Inflammatory macrophage (primary cell): Measurements from ENCODE around the gene ENG.
"Not testable (repeated sequence)": the region's sequence is repeated elsewhere in the genome, so short reads cannot be mapped to it uniquely, and the experiment has no call there.

Experiments
- DNase-seq, 2 donors: peaks; one replicate each; pipeline ENCODE4 v3.0.0-alpha.2; 2020 to 2022
- total RNA-seq, 18 experiments: gene quantifications; one replicate each; lab custom pipeline; 2026; ENCODE audit warnings: mixed read lengths in 6 of 18, inconsistent platforms in 2 of 18; lab: John Stamatoyannopoulos, UW

The ENG gene
- 21.9 to 284 (median 57.8) reads per million in 18 experiments for total RNA-seq

- DNase-seq: peak in 1 of 2 donors; percentile 64
Observed at GRCh38 chr9:127854184-127854806, at the start of gene ENG. Gene ENG, minus strand, starts transcription at chr9:127854658. Its CDS starts 303 bp downstream, at chr9:127854355.

GRCh38 chr9:127903557-127904475, 49.4 kb upstream of the ENG start:
- peak; percentile 64 to 80 for DNase-seq

- DNase-seq: peak; percentile 78 to 86
Observed at GRCh38 chr9:127899128-127899943, 44.9 kb upstream of the ENG start, which contains the start of gene ST6GALNAC6. Gene ST6GALNAC6, minus strand, starts transcription at chr9:127899603. Its CDS starts 1,622 bp downstream, at chr9:127897981.

- DNase-seq: peak; percentile 22 to 52
Observed at GRCh38 chr9:127898433-127899127, 44.1 kb upstream of the ENG start.

GRCh38 chr9:127897193-127897692, 42.8 kb upstream of the ENG start:
- peak; percentile 81 to 92 for DNase-seq

- DNase-seq: no peak
Observed at GRCh38 chr9:127896395-127897192, 42.1 kb upstream of the ENG start.

- DNase-seq: no peak
Observed at GRCh38 chr9:127895811-127896210, 41.4 kb upstream of the ENG start.

- no peak for DNase-seq
Observed at GRCh38 chr9:127893392-127893791, 38.9 kb upstream of the ENG start.

GRCh38 chr9:127892831-127893230, 38.4 kb upstream of the ENG start:
- DNase-seq: no peak

- DNase-seq: no peak
Observed at GRCh38 chr9:127890053-127890452, 35.6 kb upstream of the ENG start.

- no peak for DNase-seq
Observed at GRCh38 chr9:127887792-127888191, 33.3 kb upstream of the ENG start.

- DNase-seq: no peak
Observed at GRCh38 chr9:127886401-127886972, 32.0 kb upstream of the ENG start.

- DNase-seq: no peak
Observed at GRCh38 chr9:127885508-127886281, 31.2 kb upstream of the ENG start.

GRCh38 chr9:127884976-127885490, 30.6 kb upstream of the ENG start:
- no peak for DNase-seq

GRCh38 chr9:127884427-127884911, 30.0 kb upstream of the ENG start:
- DNase-seq: no peak

GRCh38 chr9:127883959-127884358, 29.5 kb upstream of the ENG start:
- no peak for DNase-seq

- DNase-seq: not testable (repeated sequence)
Observed at GRCh38 chr9:127881715-127882114, 27.3 kb upstream of the ENG start.

- no peak for DNase-seq
Observed at GRCh38 chr9:127880143-127880542, 25.7 kb upstream of the ENG start.

- DNase-seq: no peak
Observed at GRCh38 chr9:127878652-127879390, 24.4 kb upstream of the ENG start.
